Endothelial cell (in vitro differentiated cells): ENCODE data around the gene FRK. TPM values are rescaled to one million over a fixed set of nuclear protein-coding genes. Genes with fewer than 3 reads are reported as not detected.

Experiments used
- DNase-seq: peaks from one replicate; pipeline ENCODE4 v3.0.0; 2021; ENCODE audit warnings: low spot score
- H3K27ac Mint-ChIP-seq: one replicate; pipeline ENCODE4 v1.8.0; 2021; ENCODE audit warnings: mixed read lengths, inconsistent platforms; ENCODE audit not compliant: unreplicated experiment
- H3K27me3 Mint-ChIP-seq: one replicate; pipeline ENCODE4 v1.8.0; 2021; ENCODE audit warnings: mild to moderate bottlenecking, moderate library complexity, mixed read lengths, inconsistent platforms; ENCODE audit not compliant: unreplicated experiment
- H3K36me3 Mint-ChIP-seq: one replicate; pipeline ENCODE4 v1.8.0; 2021; ENCODE audit warnings: mild to moderate bottlenecking, low read depth, mixed read lengths, inconsistent platforms; ENCODE audit not compliant: unreplicated experiment
- H3K4me1 Mint-ChIP-seq: one replicate; pipeline ENCODE4 v1.8.0; 2021; ENCODE audit warnings: mild to moderate bottlenecking, mixed read lengths, inconsistent platforms; ENCODE audit not compliant: unreplicated experiment
- H3K4me3 Mint-ChIP-seq: one replicate; pipeline ENCODE4 v1.8.0; 2021; ENCODE audit warnings: mild to moderate bottlenecking, mixed read lengths, inconsistent platforms; ENCODE audit not compliant: unreplicated experiment
- H3K9me3 Mint-ChIP-seq: one replicate; pipeline ENCODE4 v1.8.0; 2021; ENCODE audit warnings: mixed read lengths, inconsistent platforms; ENCODE audit not compliant: unreplicated experiment
- CTCF ChIP-seq: fragments of 200-600 bp; sonication (generic); IDR thresholded peaks from one replicate; pipeline ENCODE4 v1.5.0; 2021; ENCODE audit warnings: antibody characterized with exemption; ENCODE audit not compliant: unreplicated experiment
- total RNA-seq: library from RNA; stranded (reverse); fragmentation: NEBNext Ultra II Directional; extraction: Animal tissue kit (Norgen Biotek cat#: 25700); gene quantifications from one replicate; pipeline ENCODE4 v1.2.1, GENCODE V29; 2021; ENCODE audit not compliant: unreplicated experiment

FRK gene
- total RNA-seq, 1 donor from 2014 or later, result 0.08 TPM

- Mint-ChIP-seq H3K36me3 (no peaks in the 10 kb centered on the region), H3K4me1 (peaks cover 30% of the 10 kb centered on the region), H3K27me3 (no peaks in the 10 kb centered on the region), H3K9me3 (no peaks in the 10 kb centered on the region), H3K27ac (no peak overlapping the region), H3K4me3 (no peak overlapping the region)
- DNase-seq, result no peak
- no peak for TF ChIP-seq CTCF
Measured at GRCh38 chr6:116102873-116103272, 42.2 kb upstream of the FRK start.

GRCh38 chr6:116101790-116102189, 41.1 kb upstream of the FRK start:
- Mint-ChIP-seq H3K27ac (peak overlapping the region; percentile 79), H3K36me3 (no peaks in the 10 kb centered on the region), H3K9me3 (peaks cover 2% of the 10 kb centered on the region), H3K27me3 (no peaks in the 10 kb centered on the region), H3K4me1 (peaks cover 30% of the 10 kb centered on the region), H3K4me3 (peak overlapping the region; percentile 95)
- no peak for TF ChIP-seq CTCF
- no peak for DNase-seq

- Mint-ChIP-seq H3K9me3 (peaks cover 4% of the 10 kb centered on the region), H3K4me3 (peak overlapping the region; percentile 95), H3K27me3 (peaks cover under 1% of the 10 kb centered on the region), H3K4me1 (peaks cover 30% of the 10 kb centered on the region), H3K36me3 (no peaks in the 10 kb centered on the region), H3K27ac (peak overlapping the region; percentile 79)
- DNase-seq, result no peak
- TF ChIP-seq CTCF, result no peak
Measured at GRCh38 chr6:116101302-116101718, 40.6 kb upstream of the FRK start.

- peaks cover 24% of the 10 kb centered on the region for H3K4me1 Mint-ChIP-seq
- DNase-seq, result peak; percentile 80
- H3K9me3 Mint-ChIP-seq, result peaks cover 4% of the 10 kb centered on the region
- TF ChIP-seq CTCF, result no peak
- peak within 1 kb of the TSS; percentile 79 for H3K27ac Mint-ChIP-seq
- no peaks in the 10 kb centered on the region for H3K36me3 Mint-ChIP-seq
- peak within 1 kb of the TSS; percentile 95 for H3K4me3 Mint-ChIP-seq
- H3K27me3 Mint-ChIP-seq, result peaks cover 2% of the 10 kb centered on the region
Measured at GRCh38 chr6:116100419-116101301, 40.0 kb upstream of the FRK start, which contains the start of gene NT5DC1. NT5DC1 (plus strand) TSS chr6:116100853; CDS start chr6:116100931, 78 bp downstream.

GRCh38 chr6:116099036-116099435, 38.3 kb upstream of the FRK start:
- no peak for DNase-seq
- peaks cover 22% of the 10 kb centered on the region for H3K4me1 Mint-ChIP-seq
- no peaks in the 10 kb centered on the region for H3K36me3 Mint-ChIP-seq
- H3K4me3 Mint-ChIP-seq, result no peak overlapping the region
- H3K27me3 Mint-ChIP-seq, result peaks cover 2% of the 10 kb centered on the region
- no peak overlapping the region for H3K27ac Mint-ChIP-seq
- no peak for TF ChIP-seq CTCF
- peaks cover 4% of the 10 kb centered on the region for H3K9me3 Mint-ChIP-seq
